ENCODE measurements around the gene LRRC32.

Gene LRRC32

GRCh38 chr11:76672431-76673175, 2.1 kb upstream of the LRRC32 start:
- Histone ChIP-seq H3K4me3 (ENCODE audit: low read depth in 1 of 5, low read length in 5 of 5) (no peak overlapping the region), H3K4me1 (ENCODE audit: control insufficient read depth in 5 of 5, insufficient read depth in 5 of 5, low read length in 5 of 5) (peaks cover 17 to 97% (median 81%) of the 10 kb centered on the region in 5 donors), H3K27me3 (ENCODE audit: control insufficient read depth in 5 of 5, insufficient read depth in 4 of 5, low read length in 5 of 5) (peaks cover 0 to 4% (median 0%) of the 10 kb centered on the region in 5 donors), H3K9ac (ENCODE audit: low read length in 5 of 5) (peak overlapping the region in 1 of 5 donors; percentile 25), H3K27ac (ENCODE audit: low read depth, low read length) (peak overlapping the region; percentile 40), H3K9me3 (ENCODE audit: control insufficient read depth in 5 of 5, low read length in 5 of 5) (no peaks in the 10 kb centered on the region), H3K36me3 (ENCODE audit: control insufficient read depth in 5 of 5, insufficient read depth in 5 of 5, low read length in 5 of 5) (no peaks in the 10 kb centered on the region)

- peak overlapping the region in 2 of 5 donors; percentile 25 to 63 for H3K9ac ChIP-seq (ENCODE audit: low read length in 5 of 5)
- peaks cover 14 to 97% (median 81%) of the 10 kb centered on the region in 5 donors for H3K4me1 ChIP-seq (ENCODE audit: control insufficient read depth in 5 of 5, insufficient read depth in 5 of 5, low read length in 5 of 5)
- H3K27me3 ChIP-seq (ENCODE audit: control insufficient read depth in 5 of 5, insufficient read depth in 4 of 5, low read length in 5 of 5): peaks cover 0 to 4% (median 0%) of the 10 kb centered on the region in 5 donors
- no peaks in the 10 kb centered on the region for H3K36me3 ChIP-seq (ENCODE audit: control insufficient read depth in 5 of 5, insufficient read depth in 5 of 5, low read length in 5 of 5)
- peak overlapping the region; percentile 40 for H3K27ac ChIP-seq (ENCODE audit: low read depth, low read length)
- peak overlapping the region in 1 of 5 donors; percentile 18 for H3K4me3 ChIP-seq (ENCODE audit: low read depth in 1 of 5, low read length in 5 of 5)
- no peaks in the 10 kb centered on the region for H3K9me3 ChIP-seq (ENCODE audit: control insufficient read depth in 5 of 5, low read length in 5 of 5)
These were observed 1.2 kb upstream of the LRRC32 start for GRCh38 chr11:76671626-76672309.

DNA sequence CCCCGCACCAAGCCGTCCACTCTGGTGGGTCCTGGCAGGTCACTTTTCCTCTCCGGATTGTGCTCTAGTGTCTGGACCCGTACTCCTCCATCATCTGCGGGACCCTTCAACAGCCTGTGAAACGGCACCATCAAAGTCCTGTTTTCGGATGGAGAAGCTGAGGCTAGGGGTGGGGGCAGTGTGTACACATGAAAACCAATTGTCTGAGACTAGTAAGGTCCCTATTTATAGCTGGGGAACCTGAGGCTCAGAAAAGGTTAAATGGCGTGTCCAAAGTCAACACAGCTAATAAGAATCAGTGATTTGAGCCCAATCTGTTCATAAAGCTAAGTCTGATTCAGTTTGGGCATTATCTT, 668 bp upstream of the LRRC32 start:
- Histone ChIP-seq H3K9ac (ENCODE audit: low read length in 5 of 5) (peak overlapping the region in 2 of 5 donors; percentile 25 to 63), H3K36me3 (ENCODE audit: control insufficient read depth in 5 of 5, insufficient read depth in 5 of 5, low read length in 5 of 5) (no peaks in the 10 kb centered on the region), H3K27me3 (ENCODE audit: control insufficient read depth in 5 of 5, insufficient read depth in 4 of 5, low read length in 5 of 5) (peaks cover 0 to 4% (median 0%) of the 10 kb centered on the region in 5 donors), H3K4me3 (ENCODE audit: low read depth in 1 of 5, low read length in 5 of 5) (peak overlapping the region; percentile 18 to 77 (median 37)), H3K27ac (ENCODE audit: low read depth, low read length) (peak overlapping the region; percentile 40), H3K9me3 (ENCODE audit: control insufficient read depth in 5 of 5, low read length in 5 of 5) (no peaks in the 10 kb centered on the region), H3K4me1 (ENCODE audit: control insufficient read depth in 5 of 5, insufficient read depth in 5 of 5, low read length in 5 of 5) (peaks cover 17 to 97% (median 81%) of the 10 kb centered on the region in 5 donors)

- H3K4me1 ChIP-seq (ENCODE audit: control insufficient read depth in 5 of 5, insufficient read depth in 5 of 5, low read length in 5 of 5): peaks cover 21 to 98% (median 82%) of the 10 kb centered on the region in 5 donors
- H3K9ac ChIP-seq (ENCODE audit: low read length in 5 of 5): peak overlapping the region; percentile 30 to 86 (median 70)
- H3K27me3 ChIP-seq (ENCODE audit: control insufficient read depth in 5 of 5, insufficient read depth in 4 of 5, low read length in 5 of 5): peaks cover 0 to 4% (median 0%) of the 10 kb centered on the region in 5 donors
- H3K9me3 ChIP-seq (ENCODE audit: control insufficient read depth in 5 of 5, low read length in 5 of 5): no peaks in the 10 kb centered on the region
- H3K27ac ChIP-seq (ENCODE audit: low read depth, low read length): peak overlapping the region; percentile 40
- peaks cover 0 to 6% (median 2%) of the 10 kb centered on the region in 5 donors for H3K36me3 ChIP-seq (ENCODE audit: control insufficient read depth in 5 of 5, insufficient read depth in 5 of 5, low read length in 5 of 5)
- H3K4me3 ChIP-seq (ENCODE audit: low read depth in 1 of 5, low read length in 5 of 5): peak overlapping the region; percentile 65 to 84 (median 76)
These were observed 554 bp downstream of the LRRC32 start for GRCh38 chr11:76669901-76670484.

DNA sequence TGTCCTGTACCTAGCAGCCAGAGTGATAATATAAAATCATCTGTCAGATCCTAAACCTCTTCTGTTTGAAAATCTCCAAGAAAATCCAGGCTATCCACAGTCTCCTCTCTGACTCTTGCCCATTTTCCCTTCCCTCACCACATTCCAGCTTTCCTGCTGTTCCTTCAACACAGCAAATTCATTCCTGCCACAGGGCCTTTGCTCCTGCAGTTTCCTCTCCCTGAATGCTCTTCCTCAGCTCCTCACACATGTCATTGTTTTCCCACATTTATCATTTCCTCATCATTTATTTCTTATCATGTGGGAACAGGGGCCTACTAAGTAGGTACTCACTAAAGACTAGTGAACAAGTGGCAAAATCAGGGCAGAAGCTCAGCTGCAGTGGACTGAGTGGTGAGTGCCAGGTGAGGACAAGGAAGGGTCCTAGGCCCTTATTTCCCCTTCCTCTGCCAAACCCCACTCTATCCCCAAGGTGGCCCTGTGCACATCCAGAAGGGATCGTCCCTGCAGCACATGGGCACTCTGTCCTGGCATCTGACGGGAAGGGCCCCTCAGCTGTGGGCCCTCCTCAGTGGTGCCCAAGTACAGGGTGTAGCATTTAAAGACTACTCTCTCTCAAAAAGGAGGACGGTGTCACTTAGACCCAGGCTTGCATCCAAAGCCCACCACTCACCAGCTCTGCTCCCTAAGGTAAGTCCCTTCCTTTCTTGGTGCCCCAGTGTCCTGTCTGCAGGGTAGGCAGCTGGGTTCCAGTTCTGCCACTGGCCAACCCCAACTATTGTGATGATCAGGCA, 2.0 kb downstream of the LRRC32 start:
- Histone ChIP-seq H3K4me3 (ENCODE audit: low read depth in 1 of 5, low read length in 5 of 5) (peak overlapping the region; percentile 65 to 84 (median 76)), H3K9me3 (ENCODE audit: control insufficient read depth in 5 of 5, low read length in 5 of 5) (no peaks in the 10 kb centered on the region), H3K9ac (ENCODE audit: low read length in 5 of 5) (peak overlapping the region in 4 of 5 donors; percentile 30 to 86 (median 66)), H3K4me1 (ENCODE audit: control insufficient read depth in 5 of 5, insufficient read depth in 5 of 5, low read length in 5 of 5) (peaks cover 21 to 98% (median 84%) of the 10 kb centered on the region in 5 donors), H3K36me3 (ENCODE audit: control insufficient read depth in 5 of 5, insufficient read depth in 5 of 5, low read length in 5 of 5) (peaks cover 0 to 20% (median 14%) of the 10 kb centered on the region in 5 donors), H3K27ac (ENCODE audit: low read depth, low read length) (peak overlapping the region; percentile 40), H3K27me3 (ENCODE audit: control insufficient read depth in 5 of 5, insufficient read depth in 4 of 5, low read length in 5 of 5) (peaks cover 0 to 4% (median 0%) of the 10 kb centered on the region in 5 donors)

- Histone ChIP-seq H3K4me3 (ENCODE audit: low read depth in 1 of 5, low read length in 5 of 5) (peak overlapping the region; percentile 65 to 84 (median 76)), H3K36me3 (ENCODE audit: control insufficient read depth in 5 of 5, insufficient read depth in 5 of 5, low read length in 5 of 5) (peaks cover 0 to 27% (median 18%) of the 10 kb centered on the region in 5 donors), H3K4me1 (ENCODE audit: control insufficient read depth in 5 of 5, insufficient read depth in 5 of 5, low read length in 5 of 5) (peaks cover 18 to 91% (median 80%) of the 10 kb centered on the region in 5 donors), H3K27me3 (ENCODE audit: control insufficient read depth in 5 of 5, insufficient read depth in 4 of 5, low read length in 5 of 5) (peaks cover 0 to 4% (median 0%) of the 10 kb centered on the region in 5 donors), H3K9me3 (ENCODE audit: control insufficient read depth in 5 of 5, low read length in 5 of 5) (no peaks in the 10 kb centered on the region), H3K27ac (ENCODE audit: low read depth, low read length) (peak overlapping the region; percentile 40), H3K9ac (ENCODE audit: low read length in 5 of 5) (peak overlapping the region in 3 of 5 donors; percentile 48 to 86 (median 70))
These were observed 2.7 kb downstream of the LRRC32 start for GRCh38 chr11:76667856-76668255.

- Histone ChIP-seq H3K9ac (ENCODE audit: low read length in 5 of 5) (peak overlapping the region in 3 of 5 donors; percentile 48 to 86 (median 70)), H3K4me3 (ENCODE audit: low read depth in 1 of 5, low read length in 5 of 5) (peak overlapping the region; percentile 65 to 84 (median 76)), H3K27ac (ENCODE audit: low read depth, low read length) (peak overlapping the region; percentile 40), H3K27me3 (ENCODE audit: control insufficient read depth in 5 of 5, insufficient read depth in 4 of 5, low read length in 5 of 5) (peaks cover 0 to 4% (median 0%) of the 10 kb centered on the region in 5 donors), H3K9me3 (ENCODE audit: control insufficient read depth in 5 of 5, low read length in 5 of 5) (no peaks in the 10 kb centered on the region), H3K36me3 (ENCODE audit: control insufficient read depth in 5 of 5, insufficient read depth in 5 of 5, low read length in 5 of 5) (peaks cover 0 to 31% (median 19%) of the 10 kb centered on the region in 5 donors), H3K4me1 (ENCODE audit: control insufficient read depth in 5 of 5, insufficient read depth in 5 of 5, low read length in 5 of 5) (peaks cover 16 to 86% (median 76%) of the 10 kb centered on the region in 5 donors)
These were observed 3.2 kb downstream of the LRRC32 start for GRCh38 chr11:76667271-76667818.

DNA sequence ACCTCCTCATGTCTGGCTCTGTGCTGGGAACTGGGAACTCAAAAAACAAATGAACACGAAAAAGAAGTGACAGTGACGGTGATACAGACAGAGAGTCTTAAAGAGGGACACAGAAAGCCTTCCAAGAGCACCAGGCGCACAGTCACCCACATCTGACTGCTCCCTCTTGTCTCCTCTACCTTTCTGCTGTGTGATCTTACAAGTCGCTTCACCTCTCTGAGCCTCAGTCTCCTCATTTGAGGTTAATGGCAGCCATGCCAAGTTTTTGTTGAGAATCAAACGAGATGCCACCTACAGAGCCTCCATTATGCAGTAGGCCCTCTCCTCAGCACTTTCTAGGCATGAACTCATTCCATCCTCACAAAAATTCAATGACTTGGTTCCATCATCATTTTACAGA, 3.7 kb downstream of the LRRC32 start:
- Histone ChIP-seq H3K4me3 (ENCODE audit: low read depth in 1 of 5, low read length in 5 of 5) (peak overlapping the region in 4 of 5 donors; percentile 44 to 84 (median 76)), H3K4me1 (ENCODE audit: control insufficient read depth in 5 of 5, insufficient read depth in 5 of 5, low read length in 5 of 5) (peaks cover 12 to 81% (median 71%) of the 10 kb centered on the region in 5 donors), H3K9ac (ENCODE audit: low read length in 5 of 5) (peak overlapping the region in 2 of 5 donors; percentile 70 to 86)

GRCh38 chr11:76666408-76666807, 4.1 kb downstream of the LRRC32 start:
- Histone ChIP-seq H3K36me3 (ENCODE audit: control insufficient read depth in 5 of 5, insufficient read depth in 5 of 5, low read length in 5 of 5) (peaks cover 0 to 38% (median 26%) of the 10 kb centered on the region in 5 donors), H3K4me1 (ENCODE audit: control insufficient read depth in 5 of 5, insufficient read depth in 5 of 5, low read length in 5 of 5) (peaks cover 12 to 77% (median 69%) of the 10 kb centered on the region in 5 donors), H3K9me3 (ENCODE audit: control insufficient read depth in 5 of 5, low read length in 5 of 5) (no peaks in the 10 kb centered on the region), H3K27ac (ENCODE audit: low read depth, low read length) (peak overlapping the region; percentile 40), H3K4me3 (ENCODE audit: low read depth in 1 of 5, low read length in 5 of 5) (peak overlapping the region in 4 of 5 donors; percentile 44 to 84 (median 76)), H3K27me3 (ENCODE audit: control insufficient read depth in 5 of 5, insufficient read depth in 4 of 5, low read length in 5 of 5) (peaks cover 0 to 4% (median 0%) of the 10 kb centered on the region in 5 donors), H3K9ac (ENCODE audit: low read length in 5 of 5) (peak overlapping the region in 4 of 5 donors; percentile 13 to 86 (median 59))

More for the DNA sequence above, 3.7 kb downstream of the LRRC32 start:
- Histone ChIP-seq H3K9me3 (ENCODE audit: control insufficient read depth in 5 of 5, low read length in 5 of 5) (no peaks in the 10 kb centered on the region), H3K27me3 (ENCODE audit: control insufficient read depth in 5 of 5, insufficient read depth in 4 of 5, low read length in 5 of 5) (peaks cover 0 to 4% (median 0%) of the 10 kb centered on the region in 5 donors), H3K27ac (ENCODE audit: low read depth, low read length) (peak overlapping the region; percentile 40), H3K36me3 (ENCODE audit: control insufficient read depth in 5 of 5, insufficient read depth in 5 of 5, low read length in 5 of 5) (peaks cover 0 to 36% (median 22%) of the 10 kb centered on the region in 5 donors)

Measured in subcutaneous abdominal adipose tissue (tissue), 5 donors.